GM06990 (cell line): ENCODE measurements around the gene GABBR2.
"Not testable (repeated sequence)": the region's sequence is repeated elsewhere in the genome, so short reads cannot be mapped to it uniquely, and the experiment has no call there.

Source experiments
- DNase-seq: peaks from one replicate; pipeline ENCODE4 v3.0.0-alpha.2; 2011; ENCODE audit not compliant: insufficient read length; ENCODE audit errors: extremely low read depth
- H3K27me3 ChIP-seq: replicated peaks from 2 replicates; pipeline ENCODE4 v1.6.0; 2011; ENCODE audit warnings: low read length; ENCODE audit not compliant: control insufficient read depth, insufficient read depth
- H3K36me3 ChIP-seq: 2 replicates; pipeline ENCODE4 v1.5.1; 2011; ENCODE audit warnings: low read length; ENCODE audit not compliant: control insufficient read depth, insufficient read depth
- H3K4me3 ChIP-seq: replicated peaks from 2 replicates; pipeline ENCODE4 v1.5.1; 2011; ENCODE audit warnings: low read depth, mild to moderate bottlenecking, control low read depth, low read length
- CTCF ChIP-seq: IDR thresholded peaks from 2 replicates; pipeline ENCODE4 v1.5.1; 2011; ENCODE audit warnings: low read length, control low read depth, mild to moderate bottlenecking, inconsistent platforms; ENCODE audit not compliant: insufficient read depth, poor library complexity, severe bottlenecking

Gene GABBR2

GRCh38 chr9:98517761-98518160 is 191.0 kb downstream of the GABBR2 start:
- no peak for DNase-seq
- Histone ChIP-seq H3K27me3 (no peaks in the 10 kb centered on the region), H3K4me3 (no peak overlapping the region), H3K36me3 (no peaks in the 10 kb centered on the region)
- no peak for TF ChIP-seq CTCF

DNA sequence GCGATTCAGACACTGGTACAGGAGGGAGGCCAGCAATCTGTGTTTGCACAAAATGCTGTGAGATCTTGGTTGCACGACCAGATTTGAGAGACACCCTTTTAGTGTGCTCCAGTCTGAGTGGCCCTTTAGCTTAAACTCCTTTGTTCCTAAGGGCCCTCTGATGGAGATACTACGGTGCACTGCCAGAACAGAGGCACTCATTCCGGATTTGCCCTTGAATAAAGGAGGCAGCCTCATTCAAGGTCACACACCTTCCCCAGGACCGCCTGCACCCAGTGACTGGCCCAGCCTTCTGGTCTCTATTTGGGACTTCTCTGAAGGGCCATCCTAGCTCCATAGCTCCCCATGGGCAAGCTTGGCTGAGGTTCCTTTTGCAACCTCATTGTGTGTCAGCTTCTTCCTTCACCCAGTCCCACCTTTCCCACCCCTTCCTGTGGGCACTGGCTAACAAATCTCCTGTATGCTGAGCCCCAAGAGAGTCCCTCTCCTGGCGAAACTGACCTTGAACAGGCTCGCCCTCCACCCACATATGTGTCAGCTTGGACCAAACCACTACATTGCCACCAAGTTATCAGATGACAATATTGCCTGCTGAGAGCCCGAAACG is 191.7 kb downstream of the GABBR2 start:
- DNase-seq: no peak
- Histone ChIP-seq H3K4me3 (no peak overlapping the region), H3K36me3 (no peaks in the 10 kb centered on the region), H3K27me3 (no peaks in the 10 kb centered on the region)
- no peak for TF ChIP-seq CTCF

DNA sequence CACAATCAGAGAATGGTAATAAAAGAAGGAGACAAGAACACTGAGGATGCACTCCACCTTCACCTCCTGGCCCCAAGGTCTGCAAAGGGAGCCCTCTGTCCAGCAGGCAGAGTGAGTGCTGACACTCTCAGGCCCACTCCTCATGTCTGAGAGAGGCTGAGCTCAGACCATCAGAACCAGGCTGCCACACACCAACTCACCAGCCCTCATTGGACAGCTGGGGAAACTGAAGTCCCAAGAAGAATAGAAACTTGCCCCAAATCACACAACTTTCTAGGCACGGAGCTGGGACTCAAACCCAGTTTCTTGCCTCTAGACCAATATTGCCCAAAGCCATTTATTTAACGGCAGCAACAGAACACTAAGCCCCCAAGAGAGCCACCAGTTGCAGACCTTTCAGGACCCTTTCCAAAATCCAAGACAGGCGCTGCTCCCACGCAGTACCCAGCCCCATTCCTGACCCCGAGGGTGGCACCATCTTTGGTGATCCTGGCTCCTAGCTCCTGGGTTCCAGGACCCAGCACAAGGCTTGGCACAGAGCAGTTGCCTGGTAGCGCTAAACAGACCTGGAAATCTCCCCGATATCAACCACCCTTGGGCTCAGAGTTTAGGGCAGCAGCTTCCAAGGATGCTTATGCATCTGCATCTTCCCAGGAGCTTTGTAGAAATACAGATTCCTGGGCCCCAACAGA is 192.4 kb downstream of the GABBR2 start:
- DNase-seq: no peak
- Histone ChIP-seq H3K36me3 (no peaks in the 10 kb centered on the region), H3K27me3 (no peaks in the 10 kb centered on the region), H3K4me3 (no peak overlapping the region)
- no peak for TF ChIP-seq CTCF

- Histone ChIP-seq H3K36me3 (no peaks in the 10 kb centered on the region), H3K4me3 (no peak overlapping the region)
- TF ChIP-seq CTCF: no peak
These were observed 193.1 kb downstream of the GABBR2 start for GRCh38 chr9:98515506-98516204.

GRCh38 chr9:98514841-98515240 is 193.9 kb downstream of the GABBR2 start:
- TF ChIP-seq CTCF: no peak
- no peak overlapping the region for H3K4me3 ChIP-seq
- no peak for DNase-seq
- H3K36me3 ChIP-seq: no peaks in the 10 kb centered on the region
- H3K27me3 ChIP-seq: no peaks in the 10 kb centered on the region

More at GRCh38 chr9:98515506-98516204, 193.1 kb downstream of the GABBR2 start:
- no peak for DNase-seq
- no peaks in the 10 kb centered on the region for H3K27me3 ChIP-seq

DNA sequence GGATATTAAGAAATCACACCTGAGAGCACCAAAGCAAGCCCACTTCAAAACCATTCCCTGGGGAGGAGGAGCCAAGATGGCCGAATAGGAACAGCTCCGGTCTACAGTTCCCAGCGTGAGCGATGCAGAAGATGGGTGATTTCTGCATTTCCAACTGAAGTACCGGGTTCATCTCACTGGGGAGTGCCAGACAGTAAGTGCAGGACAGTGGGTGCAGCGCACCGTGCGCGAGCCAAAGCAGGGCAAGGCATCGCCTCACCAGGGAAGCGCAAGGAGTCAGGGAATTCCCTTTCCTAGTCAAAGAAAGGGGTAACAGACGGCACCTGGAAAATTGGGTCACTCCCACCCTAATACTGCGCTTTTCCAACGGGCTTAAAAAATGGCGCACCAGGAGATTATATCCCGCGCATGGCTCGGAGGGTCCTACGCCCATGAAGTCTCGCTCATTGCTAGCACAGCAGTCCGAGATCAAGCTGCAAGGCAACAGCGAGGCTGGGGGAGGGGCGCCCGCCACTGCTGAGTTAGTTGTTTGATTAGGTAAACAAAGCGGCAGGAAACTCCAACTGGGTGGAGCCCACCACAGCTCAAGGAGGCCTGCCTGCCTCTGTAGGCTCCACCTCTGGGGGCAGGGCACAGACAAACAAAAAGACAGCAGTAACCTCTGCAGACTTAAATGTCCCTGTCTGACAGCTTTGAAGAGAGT is 200.4 kb downstream of the GABBR2 start:
- not testable (repeated sequence) for H3K4me3 ChIP-seq, DNase-seq, H3K36me3 ChIP-seq, H3K27me3 ChIP-seq
